Uterus (tissue), 2 donors: Measurements from ENCODE around the gene TDRD3.

Experiments used
- CTCF ChIP-seq, 4 experiments: fragments of 200-600 bp in 2 of 4; fragments of 450-650 bp in 2 of 4; sonication (generic) in 2 of 4; IDR thresholded peaks; one replicate each; pipeline ENCODE4 v1.5.1; 2016 to 2019; ENCODE audit warnings: antibody characterized with exemption in 4 of 4, mild to moderate bottlenecking in 2 of 4, moderate library complexity in 1 of 4
- POLR2A ChIP-seq, 2 donors: fragments of 450-650 bp; IDR thresholded peaks; one replicate each; pipeline ENCODE4 v1.6.1; 2016; ENCODE audit warnings: antibody characterized with exemption in 2 of 2, mild to moderate bottlenecking in 1 of 2, moderate library complexity in 1 of 2

GRCh38 chr13:60425332-60425731, 28.3 kb downstream of the TDRD3 start:
- no peak for TF ChIP-seq CTCF (IDR thresholded peaks at IDR 0.05)
- TF ChIP-seq POLR2A (IDR thresholded peaks at IDR 0.05), result no peak
